H7 (cell line): ENCODE data around the gene TPCN1. TPM values are rescaled to one million over a fixed set of nuclear protein-coding genes. Genes with fewer than 3 reads are reported as not detected.

Experiments used
- DNase-seq: peaks from one replicate; pipeline ENCODE4 v3.0.0; 2012
- H3K27me3 ChIP-seq: 2 replicates; pipeline ENCODE4 v1.6.0; 2011; ENCODE audit warnings: mild to moderate bottlenecking, low read length; ENCODE audit not compliant: control insufficient read depth, insufficient read depth
- H3K36me3 ChIP-seq: replicated peaks from 2 replicates; pipeline ENCODE4 v1.5.1; 2011; ENCODE audit warnings: low read length; ENCODE audit not compliant: control insufficient read depth, insufficient read depth
- H3K4me3 ChIP-seq: 2 replicates; pipeline ENCODE4 v1.5.1; 2011; ENCODE audit warnings: low read depth, mild to moderate bottlenecking, control low read depth, low read length, moderate library complexity; ENCODE audit not compliant: insufficient read depth
- total RNA-seq: library from RNA; depleted of rRNA; stranded (reverse); fragments of >200 nt; shearing (Covaris generic); gene quantifications from 2 replicates; pipeline ENCODE4 v1.2.3, GENCODE V29; 2014

Gene TPCN1
- total RNA-seq, 1 experiment from 2014 or later: 19.2 TPM

DNA sequence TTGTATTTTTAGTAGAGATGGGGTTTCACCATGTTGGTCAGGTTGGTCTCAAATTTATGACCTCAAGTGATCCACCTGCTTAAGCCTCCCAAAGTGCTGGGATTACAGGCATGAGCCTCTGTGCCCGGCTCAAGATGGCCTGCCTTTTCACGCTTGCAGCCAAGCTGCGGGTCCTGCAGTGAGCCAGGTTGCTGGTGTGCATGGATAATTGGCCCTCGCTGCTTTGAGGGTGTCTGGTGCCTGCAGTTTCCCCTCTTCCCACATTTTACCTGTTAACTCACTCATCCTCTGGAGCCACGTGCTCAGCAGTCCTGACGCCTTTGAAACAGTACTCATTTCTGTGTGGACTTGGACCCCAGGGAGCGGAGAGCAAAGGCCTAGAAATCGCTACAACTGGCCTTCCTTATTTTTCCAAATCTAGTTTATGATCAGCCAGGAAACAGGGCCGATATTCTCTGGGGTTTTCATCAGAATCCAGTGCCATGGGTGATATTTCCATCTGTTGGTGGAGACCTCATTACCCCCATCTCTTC is 42.2 kb downstream of the TPCN1 start:
- Histone ChIP-seq H3K4me3 (no peak overlapping the region), H3K27me3 (no peaks in the 10 kb centered on the region), H3K36me3 (peaks cover 3% of the 10 kb centered on the region)
- DNase-seq: no peak

DNA sequence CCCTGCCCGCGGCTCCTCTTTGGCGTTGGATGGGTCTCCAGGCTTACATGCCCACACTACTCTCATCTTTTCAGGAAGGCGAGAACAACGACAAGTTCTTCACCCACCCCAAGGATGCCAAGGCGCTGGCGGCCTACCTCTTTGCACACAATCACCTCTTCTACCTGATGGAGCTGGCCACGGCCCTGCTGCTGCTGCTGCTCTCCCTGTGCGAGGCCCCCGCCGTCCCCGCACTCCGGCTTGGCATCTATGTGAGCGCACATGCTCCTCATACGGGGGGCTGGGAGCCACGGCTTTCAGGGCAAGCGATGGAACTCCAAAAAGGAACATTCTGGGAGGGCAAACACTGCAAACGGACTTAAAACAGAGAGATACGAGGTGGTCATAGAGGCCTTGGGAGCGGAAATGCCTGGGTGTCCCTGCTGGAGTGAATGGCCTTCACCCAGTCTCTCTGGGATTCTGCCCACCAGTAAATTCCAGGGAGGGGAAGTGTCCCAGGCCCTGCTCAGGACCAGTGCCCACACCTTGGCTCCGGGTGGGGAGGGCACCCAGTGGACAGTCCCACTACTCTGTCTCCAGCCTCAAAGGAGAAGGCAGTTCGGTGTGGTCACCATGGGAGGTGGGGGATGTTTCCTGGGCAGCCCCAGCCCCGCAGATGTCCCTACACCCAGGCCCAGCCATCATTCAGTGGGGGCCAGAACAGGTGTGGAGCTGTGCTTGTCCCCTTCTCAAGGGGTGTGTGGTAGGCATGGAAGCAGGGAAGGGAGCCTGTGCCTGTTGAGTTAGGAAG is 45.0 kb downstream of the TPCN1 start:
- H3K27me3 ChIP-seq: no peaks in the 10 kb centered on the region
- no peak overlapping the region for H3K4me3 ChIP-seq
- peaks cover 6% of the 10 kb centered on the region for H3K36me3 ChIP-seq
- DNase-seq: peak; percentile 26

DNA sequence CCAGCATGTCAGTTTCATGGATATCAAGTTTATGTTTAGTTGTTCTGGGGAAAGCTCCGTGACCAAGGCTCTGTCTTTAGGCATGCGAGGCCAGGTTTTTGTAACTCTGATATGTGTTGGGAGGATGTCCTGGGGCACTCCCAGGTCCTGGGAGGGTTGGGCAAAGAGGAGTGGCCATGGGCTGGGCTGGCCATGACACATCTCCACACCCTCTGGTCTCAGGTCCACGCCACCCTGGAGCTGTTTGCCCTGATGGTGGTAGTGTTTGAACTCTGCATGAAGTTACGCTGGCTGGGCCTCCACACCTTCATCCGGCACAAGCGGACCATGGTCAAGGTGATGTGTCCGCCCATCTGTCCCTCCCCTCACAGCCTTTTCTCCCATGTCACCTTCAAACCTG is 46.4 kb downstream of the TPCN1 start:
- Histone ChIP-seq H3K4me3 (no peak overlapping the region), H3K27me3 (no peaks in the 10 kb centered on the region), H3K36me3 (peaks cover 7% of the 10 kb centered on the region)
- no peak for DNase-seq

DNA sequence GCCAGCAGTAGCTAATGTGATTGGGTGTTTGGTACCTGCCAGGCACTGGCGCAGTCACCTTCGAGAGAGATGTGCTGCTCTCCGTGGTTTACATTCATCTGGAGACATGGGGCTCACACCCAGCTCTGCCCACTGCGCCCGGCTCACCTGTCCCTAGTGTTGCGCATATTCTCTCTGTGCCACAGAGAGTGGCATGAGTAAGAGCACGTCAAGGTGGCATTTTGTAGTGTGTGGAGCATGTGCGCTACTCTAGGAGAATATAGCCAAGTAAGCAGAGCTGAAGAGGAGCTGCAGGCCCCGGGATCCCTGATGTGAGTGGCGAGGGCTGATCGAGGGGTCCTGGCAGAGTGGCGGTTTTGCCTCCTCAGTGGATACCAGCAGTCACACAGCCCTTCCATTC is 46.9 kb downstream of the TPCN1 start:
- DNase-seq: no peak
- H3K4me3 ChIP-seq: no peak overlapping the region
- no peaks in the 10 kb centered on the region for H3K27me3 ChIP-seq
- peaks cover 5% of the 10 kb centered on the region for H3K36me3 ChIP-seq

DNA sequence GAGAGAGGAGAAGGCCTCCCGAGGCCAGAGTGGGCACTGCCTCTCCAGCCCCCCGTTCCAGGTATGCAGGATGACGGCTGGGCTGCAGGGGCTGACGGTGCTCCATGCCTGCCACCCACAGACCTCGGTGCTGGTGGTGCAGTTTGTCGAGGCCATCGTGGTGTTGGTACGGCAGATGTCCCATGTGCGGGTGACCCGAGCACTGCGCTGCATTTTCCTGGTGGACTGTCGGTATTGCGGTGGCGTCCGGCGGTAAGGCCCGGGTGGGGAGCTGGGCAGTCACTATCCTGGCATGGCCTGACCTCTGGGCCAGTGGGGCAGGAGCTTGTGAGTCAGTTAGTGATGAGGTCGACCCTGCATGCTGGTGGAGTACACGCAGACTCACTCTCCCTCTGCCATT is 47.4 kb downstream of the TPCN1 start:
- H3K27me3 ChIP-seq: no peaks in the 10 kb centered on the region
- DNase-seq: no peak
- peaks cover 6% of the 10 kb centered on the region for H3K36me3 ChIP-seq
- H3K4me3 ChIP-seq: no peak overlapping the region

DNA sequence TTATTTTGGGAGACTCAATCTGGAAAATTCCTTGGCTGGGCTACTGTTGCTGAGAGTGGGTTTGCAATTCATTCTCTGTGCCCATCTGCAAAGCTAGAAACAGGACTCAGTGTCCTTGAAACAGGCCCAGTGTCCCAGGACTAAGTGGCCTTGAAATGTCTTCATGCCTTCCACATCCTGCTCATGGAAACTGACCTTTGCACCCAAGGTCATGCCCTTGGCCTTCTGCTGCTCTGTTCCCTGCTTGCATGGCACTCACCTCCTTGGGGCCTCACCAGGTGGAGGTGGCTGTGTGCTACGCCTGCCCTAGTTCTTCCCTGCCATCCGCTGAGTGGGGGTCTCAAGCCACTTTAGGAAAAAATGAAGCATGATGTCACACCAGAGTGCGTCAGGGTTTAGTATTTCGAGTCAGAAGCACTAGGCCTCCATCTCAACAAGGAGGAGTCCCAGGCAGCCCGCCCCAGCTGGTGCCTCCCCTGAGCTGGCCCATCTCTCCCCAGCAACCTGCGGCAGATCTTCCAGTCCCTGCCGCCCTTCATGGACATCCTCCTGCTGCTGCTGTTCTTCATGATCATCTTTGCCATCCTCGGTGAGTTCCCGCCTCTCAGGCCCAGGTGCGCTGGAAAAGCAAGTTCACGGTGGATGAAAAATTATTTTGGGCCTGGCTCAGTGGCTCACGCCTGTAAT is 48.1 kb downstream of the TPCN1 start:
- no peak for DNase-seq
- no peak overlapping the region for H3K4me3 ChIP-seq
- no peaks in the 10 kb centered on the region for H3K27me3 ChIP-seq
- peaks cover 7% of the 10 kb centered on the region for H3K36me3 ChIP-seq

DNA sequence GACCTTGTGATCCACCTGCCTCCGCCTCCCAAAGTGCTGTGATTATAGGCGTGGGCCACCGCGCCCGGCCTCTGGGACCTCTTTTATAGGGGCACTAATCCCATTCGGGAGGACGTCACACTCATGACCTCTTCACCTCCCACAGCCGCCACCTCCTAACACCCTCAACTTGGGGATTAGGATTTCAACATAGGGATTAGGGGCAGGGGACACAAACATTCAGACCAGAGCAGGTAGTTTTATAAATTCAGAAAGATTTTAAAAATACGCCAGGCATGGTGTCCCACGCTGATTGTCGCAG is 49.4 kb downstream of the TPCN1 start:
- H3K27me3 ChIP-seq: no peaks in the 10 kb centered on the region
- DNase-seq: no peak
- H3K4me3 ChIP-seq: no peak overlapping the region
- peaks cover 7% of the 10 kb centered on the region for H3K36me3 ChIP-seq

DNA sequence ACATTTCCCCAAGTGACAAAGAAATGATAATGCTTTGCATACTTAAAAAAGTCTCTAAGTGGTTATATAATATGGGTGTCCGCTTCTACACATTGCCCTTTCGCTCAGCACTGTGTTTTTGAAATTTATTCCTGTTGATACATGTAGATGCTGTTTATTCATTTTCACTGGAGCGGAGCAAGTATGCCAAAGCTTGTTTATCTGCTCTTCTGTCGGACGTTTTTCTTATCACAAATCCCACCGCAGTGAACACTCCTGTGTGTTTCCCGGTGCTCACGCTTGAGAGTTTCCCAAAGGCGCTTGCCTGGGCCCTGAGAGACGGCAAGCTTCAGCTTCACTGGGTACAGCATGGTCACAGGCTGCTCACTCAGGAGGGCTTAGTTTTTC is 50.2 kb downstream of the TPCN1 start:
- H3K36me3 ChIP-seq: peaks cover 8% of the 10 kb centered on the region
- no peak overlapping the region for H3K4me3 ChIP-seq
- no peak for DNase-seq
- H3K27me3 ChIP-seq: no peaks in the 10 kb centered on the region

DNA sequence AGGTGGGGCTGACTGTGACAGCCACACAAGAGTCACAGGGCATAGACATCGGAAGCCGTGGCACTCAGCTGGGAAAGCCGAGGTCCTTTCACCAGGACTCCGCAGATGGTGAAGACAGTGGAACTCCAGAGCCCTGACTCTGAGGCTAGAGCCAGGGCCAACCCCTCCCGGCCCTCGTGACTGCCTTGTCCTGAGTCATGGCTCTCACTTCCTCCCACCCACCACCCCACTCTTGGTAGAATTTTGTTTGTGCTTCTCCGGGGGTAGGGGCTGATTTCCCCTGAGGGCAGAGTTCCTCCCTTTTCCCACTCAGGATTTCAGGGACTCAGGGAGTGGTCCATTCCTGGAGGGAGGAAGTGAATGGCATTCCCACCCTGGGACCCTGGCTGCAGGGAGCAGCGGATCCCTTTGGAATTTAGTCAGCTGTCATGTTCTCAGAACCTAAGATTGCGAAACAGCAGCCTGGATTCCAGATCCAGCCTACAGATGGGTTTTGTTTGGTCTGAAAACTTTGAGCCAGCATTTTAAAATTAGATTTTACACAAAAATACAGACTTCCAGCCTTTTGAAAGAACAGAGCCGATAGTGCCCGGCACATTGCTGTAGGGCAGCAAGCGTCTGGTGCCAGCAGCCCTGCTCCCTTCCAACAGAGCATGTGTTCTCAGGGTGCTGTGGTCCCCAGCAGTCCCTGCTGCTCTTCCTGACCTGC is 50.7 kb downstream of the TPCN1 start:
- peaks cover 11% of the 10 kb centered on the region for H3K36me3 ChIP-seq
- H3K27me3 ChIP-seq: no peaks in the 10 kb centered on the region
- H3K4me3 ChIP-seq: no peak overlapping the region
- peak; percentile 61 for DNase-seq

DNA sequence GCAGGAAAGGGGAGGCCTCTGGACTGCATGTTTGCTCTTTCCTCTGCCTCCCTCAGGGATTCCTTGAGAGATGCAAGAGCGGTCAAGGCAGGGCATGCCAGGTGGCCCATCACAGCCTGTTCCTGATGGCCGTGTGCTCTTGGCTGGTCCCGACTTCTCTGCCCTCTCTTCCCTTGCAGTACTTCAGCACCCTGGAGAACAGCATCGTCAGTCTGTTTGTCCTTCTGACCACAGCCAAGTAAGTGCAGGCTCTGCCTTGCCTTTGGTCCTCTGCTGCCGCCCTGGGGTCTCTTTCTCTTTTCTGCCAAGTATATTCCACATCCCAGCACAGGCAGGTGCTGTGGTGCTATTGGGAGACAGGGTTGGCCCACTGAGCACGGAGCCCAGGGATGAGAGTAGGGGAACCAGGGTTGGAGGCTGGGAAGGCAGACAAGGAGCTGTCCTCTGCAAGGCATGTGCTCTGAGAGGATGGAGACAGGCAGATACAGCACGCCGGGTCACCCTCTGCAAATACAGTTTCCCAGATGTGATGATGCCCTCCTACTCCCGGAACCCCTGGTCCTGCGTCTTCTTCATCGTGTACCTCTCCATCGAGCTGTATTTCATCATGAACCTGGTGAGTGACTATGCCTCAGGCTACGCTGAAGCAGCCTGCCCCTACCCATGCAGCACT is 51.9 kb downstream of the TPCN1 start:
- Histone ChIP-seq H3K4me3 (no peak overlapping the region), H3K36me3 (peaks cover 9% of the 10 kb centered on the region), H3K27me3 (no peaks in the 10 kb centered on the region)
- peak; percentile 49 for DNase-seq

DNA sequence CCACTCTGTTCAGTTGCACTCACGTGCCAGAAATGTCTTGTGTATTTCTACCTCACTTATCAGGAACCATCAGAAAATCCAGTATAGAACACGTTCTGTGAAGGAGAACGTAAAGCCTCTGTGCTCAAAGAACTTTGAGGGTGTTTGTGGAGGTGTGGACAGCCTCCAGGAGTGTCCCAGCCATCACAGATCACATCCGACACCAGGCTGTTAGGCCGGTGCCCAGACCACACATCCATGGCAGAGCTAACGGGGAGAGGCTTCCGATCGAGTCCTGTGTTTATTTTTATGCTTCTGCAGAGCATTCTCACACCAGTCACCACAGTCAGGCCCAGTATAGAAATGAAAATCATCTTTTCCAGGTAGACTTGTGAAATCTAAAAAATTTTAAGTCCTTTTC is 53.6 kb downstream of the TPCN1 start:
- H3K36me3 ChIP-seq: peaks cover 6% of the 10 kb centered on the region
- H3K4me3 ChIP-seq: no peak overlapping the region
- H3K27me3 ChIP-seq: no peaks in the 10 kb centered on the region
- DNase-seq: no peak

DNA sequence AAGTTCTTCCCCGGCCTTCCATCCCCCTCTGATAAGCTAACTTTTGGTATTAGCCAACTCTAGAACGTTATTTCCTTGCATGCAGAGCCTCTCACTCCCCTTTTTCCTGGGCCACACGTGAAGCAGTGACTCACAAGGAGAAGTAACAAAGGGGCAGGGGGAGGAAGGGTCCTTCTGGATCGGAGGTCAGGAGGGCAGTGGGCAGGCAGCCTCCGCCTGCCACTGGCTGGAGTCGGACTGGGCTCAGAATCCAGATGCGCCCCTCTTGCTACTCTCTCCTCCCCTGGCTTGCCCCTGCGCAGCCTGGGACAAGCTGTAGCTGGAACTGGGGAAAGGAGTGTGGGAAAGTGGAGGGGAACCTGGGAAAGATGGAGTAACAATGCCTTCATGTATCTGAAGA is 55.0 kb downstream of the TPCN1 start:
- no peaks in the 10 kb centered on the region for H3K27me3 ChIP-seq
- peak; percentile 46 for DNase-seq
- H3K36me3 ChIP-seq: peaks cover 6% of the 10 kb centered on the region
- no peak overlapping the region for H3K4me3 ChIP-seq

DNA sequence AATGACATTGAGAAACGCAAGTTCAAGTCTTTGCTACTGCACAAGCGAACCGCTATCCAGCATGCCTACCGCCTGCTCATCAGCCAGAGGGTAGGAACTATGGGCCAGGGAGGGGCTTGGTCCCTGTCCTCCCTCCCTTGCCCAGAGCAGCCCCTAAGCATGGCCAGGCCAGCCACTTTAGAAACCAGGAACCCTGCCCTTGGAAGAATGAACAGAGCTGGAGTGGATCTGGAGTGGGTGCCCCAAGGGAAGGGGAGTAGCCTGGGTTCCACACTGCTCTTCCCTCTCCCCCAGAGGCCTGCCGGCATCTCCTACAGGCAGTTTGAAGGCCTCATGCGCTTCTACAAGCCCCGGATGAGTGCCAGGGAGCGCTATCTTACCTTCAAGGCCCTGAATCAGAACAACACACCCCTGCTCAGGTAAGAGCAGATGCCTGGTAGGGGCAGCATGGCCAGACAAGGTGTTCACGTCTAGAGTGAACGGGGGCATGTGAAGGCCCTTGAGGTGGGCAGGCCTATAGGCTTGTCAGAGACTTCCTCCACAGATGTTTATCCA is 55.8 kb downstream of the TPCN1 start:
- Histone ChIP-seq H3K27me3 (no peaks in the 10 kb centered on the region), H3K36me3 (peaks cover 6% of the 10 kb centered on the region), H3K4me3 (no peak overlapping the region)
- DNase-seq: peak; percentile 30

DNA sequence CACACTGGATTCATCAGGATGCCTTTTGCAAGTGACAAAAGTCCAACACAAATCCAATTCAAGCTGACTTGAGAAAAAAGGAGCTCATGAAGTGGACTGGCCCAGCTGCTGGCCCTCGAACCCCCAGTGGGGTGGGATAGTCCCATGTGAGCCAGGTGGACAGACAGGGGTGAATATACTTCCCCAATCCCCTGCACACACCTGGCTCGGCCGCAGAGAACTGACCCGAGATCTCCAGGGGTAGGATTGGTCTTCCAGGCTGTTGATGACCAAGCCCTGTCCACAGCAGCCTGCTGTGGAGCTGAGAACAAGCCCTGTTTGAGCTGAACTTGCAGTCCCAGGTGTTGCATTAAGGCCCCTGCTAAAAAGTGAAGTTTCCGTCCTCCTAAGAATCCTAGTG is 56.2 kb downstream of the TPCN1 start:
- Histone ChIP-seq H3K4me3 (no peak overlapping the region), H3K27me3 (no peaks in the 10 kb centered on the region), H3K36me3 (peaks cover 5% of the 10 kb centered on the region)
- DNase-seq: no peak
